Panc1 (cell line): ENCODE results near the gene RAB1B.

ENCODE experiments used
- CTCF ChIP-seq: fragments of 450-650 bp; IDR thresholded peaks from 2 replicates; pipeline ENCODE4 v1.5.1; 2017; ENCODE audit warnings: mild to moderate bottlenecking
- POLR2AphosphoS5 ChIP-seq: IDR thresholded peaks from 2 replicates; pipeline ENCODE4 v1.6.1; 2012; ENCODE audit warnings: mild to moderate bottlenecking, low read depth, low read length, moderate library complexity

- no peak for TF ChIP-seq CTCF
- TF ChIP-seq POLR2AphosphoS5 = no peak
Observed at GRCh38 chr11:66310324-66310723, 41.9 kb downstream of the RAB1B start.
